Mucosa of rectum (tissue), 2 donors: ENCODE measurements around the gene TMEM115.

Experiments
- H3K27ac ChIP-seq, 2 donors: one replicate each; pipeline ENCODE4 v1.7.0; 2013; ENCODE audit warnings: inconsistent platforms in 2 of 2, low read depth in 2 of 2, low read length in 2 of 2
- H3K27me3 ChIP-seq, 2 donors: one replicate each; pipeline ENCODE4 v1.7.0; 2013; ENCODE audit warnings: low read length in 2 of 2; ENCODE audit not compliant: control insufficient read depth in 2 of 2, insufficient read depth in 2 of 2
- H3K36me3 ChIP-seq, 2 donors: one replicate each; pipeline ENCODE4 v1.7.0; 2013; ENCODE audit warnings: low read length in 2 of 2; ENCODE audit not compliant: control insufficient read depth in 2 of 2, insufficient read depth in 2 of 2
- H3K4me1 ChIP-seq, 2 donors: one replicate each; pipeline ENCODE4 v1.7.0; 2013; ENCODE audit warnings: low read length in 2 of 2, mild to moderate bottlenecking in 1 of 2; ENCODE audit not compliant: control insufficient read depth in 2 of 2, insufficient read depth in 2 of 2
- H3K4me3 ChIP-seq, 2 donors: one replicate each; pipeline ENCODE4 v1.7.0; 2013; ENCODE audit warnings: low read length in 2 of 2
- H3K9ac ChIP-seq, 2 donors: one replicate each; pipeline ENCODE4 v1.7.0; 2013; ENCODE audit warnings: low read length in 2 of 2, low read depth in 1 of 2, mild to moderate bottlenecking in 1 of 2
- H3K9me3 ChIP-seq, 2 donors: one replicate each; pipeline ENCODE4 v1.7.0; 2013; ENCODE audit warnings: low read length in 2 of 2; ENCODE audit not compliant: control insufficient read depth in 2 of 2
- donor health status: healthy.
- donor health status: Normal muscosa, but diverticular disease.

TMEM115 gene

GRCh38 chr3:50341996-50342650, 17.2 kb downstream of the TMEM115 start:
- Histone ChIP-seq H3K4me3 (no peak overlapping the region), H3K9me3 (no peaks in the 10 kb centered on the region), H3K36me3 (no peaks in the 10 kb centered on the region), H3K27ac (peak overlapping the region in 1 of 2 donors; percentile 87), H3K4me1 (peaks cover 31 to 40% of the 10 kb centered on the region in 2 donors), H3K27me3 (no peaks in the 10 kb centered on the region), H3K9ac (no peak overlapping the region)

- Histone ChIP-seq H3K27ac (peak overlapping the region in 1 of 2 donors; percentile 87), H3K4me3 (peak overlapping the region; percentile 63 to 71)
Observed at GRCh38 chr3:50341537-50341936, 17.8 kb downstream of the TMEM115 start.

GRCh38 chr3:50340448-50341329, 18.6 kb downstream of the TMEM115 start, which contains the start of gene RASSF1:
Gene RASSF1, minus strand, starts transcription at chr3:50340836. Its CDS starts 31 bp downstream, at chr3:50340805.
- H3K4me1 ChIP-seq, result peaks cover 38 to 48% of the 10 kb centered on the region in 2 donors
- no peaks in the 10 kb centered on the region for H3K27me3 ChIP-seq
- H3K27ac ChIP-seq, result peak within 1 kb of the TSS; percentile 82 to 87
- H3K9me3 ChIP-seq, result no peaks in the 10 kb centered on the region
- H3K36me3 ChIP-seq, result no peaks in the 10 kb centered on the region
- H3K9ac ChIP-seq, result peak within 1 kb of the TSS; percentile 73 to 84
- H3K4me3 ChIP-seq, result peak within 1 kb of the TSS; percentile 63 to 71

More at GRCh38 chr3:50341537-50341936, 17.8 kb downstream of the TMEM115 start:
- Histone ChIP-seq H3K9ac (peak overlapping the region; percentile 63 to 73), H3K9me3 (no peaks in the 10 kb centered on the region), H3K4me1 (peaks cover 31 to 42% of the 10 kb centered on the region in 2 donors), H3K36me3 (no peaks in the 10 kb centered on the region), H3K27me3 (no peaks in the 10 kb centered on the region)

- Histone ChIP-seq H3K27me3 (no peaks in the 10 kb centered on the region), H3K9me3 (no peaks in the 10 kb centered on the region), H3K9ac (peak overlapping the region; percentile 73 to 84), H3K4me3 (peak overlapping the region; percentile 63 to 71), H3K27ac (peak overlapping the region; percentile 82 to 87), H3K36me3 (no peaks in the 10 kb centered on the region), H3K4me1 (peaks cover 38 to 48% of the 10 kb centered on the region in 2 donors)
Observed at GRCh38 chr3:50340147-50340447, 19.2 kb downstream of the TMEM115 start.

- Histone ChIP-seq H3K9ac (peak overlapping the region; percentile 73 to 84), H3K4me1 (peaks cover 36 to 49% of the 10 kb centered on the region in 2 donors), H3K27ac (peak overlapping the region; percentile 82 to 87), H3K4me3 (peak overlapping the region; percentile 63 to 71), H3K27me3 (no peaks in the 10 kb centered on the region), H3K36me3 (no peaks in the 10 kb centered on the region), H3K9me3 (no peaks in the 10 kb centered on the region)
Observed at GRCh38 chr3:50339485-50340146, 19.7 kb downstream of the TMEM115 start.

- Histone ChIP-seq H3K36me3 (no peaks in the 10 kb centered on the region), H3K9ac (peak overlapping the region; percentile 24 to 48), H3K27ac (peak overlapping the region; percentile 96 to 99), H3K27me3 (no peaks in the 10 kb centered on the region), H3K4me1 (peaks cover 42 to 55% of the 10 kb centered on the region in 2 donors), H3K4me3 (peak overlapping the region in 1 of 2 donors; percentile 61), H3K9me3 (no peaks in the 10 kb centered on the region)
Observed at GRCh38 chr3:50338965-50339364, 20.4 kb downstream of the TMEM115 start.

- Histone ChIP-seq H3K27ac (peak overlapping the region; percentile 96 to 99), H3K9me3 (no peaks in the 10 kb centered on the region), H3K36me3 (peaks cover 0 to 2% of the 10 kb centered on the region in 2 donors), H3K4me1 (peaks cover 46 to 58% of the 10 kb centered on the region in 2 donors), H3K4me3 (peak overlapping the region; percentile 76 to 85), H3K27me3 (no peaks in the 10 kb centered on the region), H3K9ac (peak overlapping the region; percentile 94)
Observed at GRCh38 chr3:50337175-50337861, 22.0 kb downstream of the TMEM115 start.

- H3K27me3 ChIP-seq, result no peaks in the 10 kb centered on the region
- H3K4me3 ChIP-seq, result peak overlapping the region; percentile 76 to 85
- H3K9me3 ChIP-seq, result no peaks in the 10 kb centered on the region
- H3K36me3 ChIP-seq, result peaks cover 2 to 8% of the 10 kb centered on the region in 2 donors
- H3K9ac ChIP-seq, result peak overlapping the region; percentile 94
- peaks cover 46 to 56% of the 10 kb centered on the region in 2 donors for H3K4me1 ChIP-seq
- H3K27ac ChIP-seq, result peak overlapping the region; percentile 96 to 99
Observed at GRCh38 chr3:50336452-50337174, 22.7 kb downstream of the TMEM115 start.
